NCI-H2081 (cell line): Measurements from ENCODE around the gene TRABD.
"Not testable (repeated sequence)": the region's sequence is repeated elsewhere in the genome, so short reads cannot be mapped to it uniquely, and the experiment has no call there.

Experiments
- DNase-seq, 2 experiments: peaks; one replicate each; lab custom pipeline; 2025; lab: John Stamatoyannopoulos, UW

Gene TRABD

DNA sequence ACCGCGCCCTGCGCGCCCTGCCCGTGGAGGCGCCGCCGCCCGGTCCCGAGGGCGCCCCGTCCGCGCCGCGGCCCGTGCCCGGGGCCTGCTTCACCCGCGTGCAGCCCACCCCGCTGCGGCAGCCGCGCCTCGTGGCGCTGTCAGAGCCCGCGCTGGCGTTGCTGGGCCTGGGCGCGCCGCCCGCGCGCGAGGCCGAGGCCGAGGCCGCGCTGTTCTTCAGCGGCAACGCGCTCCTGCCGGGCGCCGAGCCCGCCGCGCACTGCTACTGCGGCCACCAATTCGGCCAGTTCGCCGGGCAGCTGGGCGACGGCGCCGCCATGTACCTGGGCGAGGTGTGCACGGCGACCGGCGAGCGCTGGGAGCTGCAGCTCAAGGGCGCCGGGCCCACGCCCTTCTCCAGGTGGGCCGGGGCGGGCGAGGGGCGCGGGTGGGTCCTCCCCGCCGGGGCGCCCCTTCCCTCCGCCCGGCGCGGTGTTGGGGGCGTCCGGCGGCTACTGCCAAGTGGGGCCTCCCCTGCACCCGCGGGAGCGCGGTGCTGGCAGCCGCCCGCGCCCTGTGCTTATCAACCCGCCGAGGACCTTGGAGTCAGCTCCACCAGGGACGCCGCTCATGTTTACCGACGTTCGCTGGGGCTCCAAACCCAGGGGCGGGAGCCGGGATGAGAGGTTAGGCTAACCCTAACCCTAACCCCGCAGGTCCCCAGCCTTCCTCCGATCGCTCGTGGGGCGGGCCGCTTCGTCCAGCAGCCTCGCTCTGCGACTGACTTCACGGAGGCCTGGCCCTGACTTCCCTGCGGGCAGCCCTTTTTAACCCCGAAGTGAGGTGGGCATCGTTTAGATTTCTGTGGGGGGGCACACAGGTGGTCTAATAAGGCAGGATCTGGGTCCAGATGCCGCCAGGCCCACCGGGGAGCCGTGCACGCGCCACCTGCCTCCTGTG lies 15.7 kb downstream of the TRABD start:
- DNase-seq = no peak

DNA sequence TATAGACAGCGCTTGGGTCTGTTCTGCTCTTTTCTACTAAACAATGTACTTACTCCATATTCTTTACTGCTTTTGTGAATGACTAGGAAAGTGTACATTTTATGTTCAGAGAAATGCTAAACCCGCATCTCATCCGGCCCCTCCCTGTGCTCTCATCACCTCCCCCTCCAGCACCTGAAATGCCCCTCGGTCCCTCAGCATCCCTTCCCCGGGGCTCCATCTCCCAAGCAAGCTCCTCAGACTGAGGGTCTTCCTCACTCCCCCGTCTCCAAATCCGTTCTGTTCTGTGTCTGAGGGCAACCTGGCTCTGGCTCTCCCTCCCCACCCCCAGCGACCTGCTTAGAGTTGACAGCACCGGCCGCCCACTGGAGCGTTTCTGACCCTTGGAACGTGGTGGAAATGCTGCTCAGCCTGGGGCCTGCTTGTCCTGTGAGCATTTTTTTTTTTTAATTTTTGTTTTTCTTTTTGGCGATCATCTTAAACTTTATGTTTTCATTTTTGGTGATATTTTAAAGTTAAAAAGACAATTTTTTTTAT lies 16.5 kb downstream of the TRABD start:
- DNase-seq = no peak

- no peak for DNase-seq
Observed at GRCh38 chr22:50203288-50203687, 17.6 kb downstream of the TRABD start.

- DNase-seq = no peak
Observed at GRCh38 chr22:50204571-50204970, 18.9 kb downstream of the TRABD start.

DNA sequence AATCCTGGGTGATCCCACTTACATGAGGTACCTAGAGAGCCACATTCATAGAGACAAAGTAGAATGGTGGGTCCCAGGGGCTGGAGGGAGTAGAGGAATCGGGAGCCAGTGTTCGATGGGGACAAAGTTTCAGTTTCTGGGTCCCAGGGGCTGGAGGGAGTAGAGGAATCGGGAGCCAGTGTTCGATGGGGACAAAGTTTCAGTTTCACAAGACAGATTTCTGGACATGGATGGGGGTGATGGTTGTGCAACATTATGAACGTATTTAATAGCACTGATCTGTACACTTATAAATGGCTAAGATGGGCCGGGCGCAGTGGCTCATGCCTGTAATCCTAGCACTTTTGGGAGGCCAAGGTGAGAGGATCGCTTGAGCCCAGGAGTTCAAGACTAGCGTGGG lies 19.3 kb downstream of the TRABD start:
- DNase-seq = not testable (repeated sequence)

GRCh38 chr22:50205781-50206569 lies 20.3 kb downstream of the TRABD start:
- no peak for DNase-seq

GRCh38 chr22:50206599-50206998 lies 20.9 kb downstream of the TRABD start:
- no peak for DNase-seq

DNA sequence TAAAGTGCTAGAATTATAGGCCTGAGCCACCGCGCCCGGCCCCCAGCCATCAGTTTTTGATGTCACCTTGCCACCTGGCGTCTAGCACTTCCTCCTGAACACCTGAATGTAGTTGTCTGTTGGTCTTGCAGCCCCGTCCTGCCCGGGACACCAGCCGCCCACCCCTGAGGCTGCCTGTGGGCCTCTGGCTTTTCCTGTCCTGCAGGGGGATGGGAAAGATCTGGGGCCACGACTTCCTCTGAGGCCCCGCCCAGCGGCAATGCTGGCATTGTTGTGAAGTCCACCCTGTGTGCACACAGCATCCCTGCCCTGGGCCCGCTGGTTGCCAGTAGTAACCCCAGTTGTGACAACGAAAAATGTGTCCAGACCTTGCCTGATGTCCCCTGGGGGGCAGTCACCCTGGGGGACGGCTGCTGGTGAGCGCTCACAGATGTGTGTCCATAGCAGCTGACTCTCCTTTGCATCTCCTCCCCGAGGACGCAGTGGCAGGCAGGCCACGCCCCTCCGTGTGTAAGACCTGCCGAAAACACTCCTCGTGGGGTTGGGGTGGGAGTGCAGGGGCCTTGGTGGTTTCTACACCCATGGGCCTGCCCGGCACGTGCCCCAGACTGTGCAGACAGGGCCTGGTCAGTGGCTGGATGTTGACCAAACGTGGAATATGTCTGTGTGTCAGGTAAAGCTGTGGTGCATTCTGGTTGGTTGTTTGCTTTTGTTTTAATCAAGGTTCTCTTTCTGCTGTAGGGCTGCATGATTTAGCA lies 21.8 kb downstream of the TRABD start:
- no peak for DNase-seq

DNA sequence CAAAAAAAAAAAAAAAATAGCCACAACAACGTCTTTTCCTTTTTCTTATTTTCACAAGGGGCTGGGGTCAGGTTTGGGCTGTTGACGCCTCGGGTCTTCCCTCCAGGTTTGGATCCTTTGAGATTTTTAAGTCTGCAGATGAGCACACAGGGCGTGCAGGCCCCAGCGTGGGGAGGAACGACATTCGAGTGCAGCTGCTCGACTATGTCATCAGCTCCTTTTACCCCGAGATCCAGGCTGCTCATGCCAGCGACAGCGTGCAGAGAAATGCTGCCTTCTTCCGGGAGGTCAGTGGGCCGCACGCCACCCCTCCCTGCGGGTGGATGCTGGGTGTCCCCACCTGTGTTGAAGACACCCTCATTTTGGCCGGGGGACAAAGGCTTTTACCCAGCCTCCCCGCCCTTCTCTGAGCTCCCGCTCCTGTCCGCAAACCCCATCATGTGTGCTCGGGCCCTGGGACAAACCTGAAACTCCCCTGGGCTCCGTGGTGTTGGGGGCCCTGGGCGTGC lies 22.8 kb downstream of the TRABD start:
- no peak for DNase-seq

- no peak for DNase-seq
Observed at GRCh38 chr22:50208939-50209892, 23.5 kb downstream of the TRABD start.

GRCh38 chr22:50209893-50210292 lies 24.2 kb downstream of the TRABD start:
- peak; percentile 30 to 40 for DNase-seq

DNA sequence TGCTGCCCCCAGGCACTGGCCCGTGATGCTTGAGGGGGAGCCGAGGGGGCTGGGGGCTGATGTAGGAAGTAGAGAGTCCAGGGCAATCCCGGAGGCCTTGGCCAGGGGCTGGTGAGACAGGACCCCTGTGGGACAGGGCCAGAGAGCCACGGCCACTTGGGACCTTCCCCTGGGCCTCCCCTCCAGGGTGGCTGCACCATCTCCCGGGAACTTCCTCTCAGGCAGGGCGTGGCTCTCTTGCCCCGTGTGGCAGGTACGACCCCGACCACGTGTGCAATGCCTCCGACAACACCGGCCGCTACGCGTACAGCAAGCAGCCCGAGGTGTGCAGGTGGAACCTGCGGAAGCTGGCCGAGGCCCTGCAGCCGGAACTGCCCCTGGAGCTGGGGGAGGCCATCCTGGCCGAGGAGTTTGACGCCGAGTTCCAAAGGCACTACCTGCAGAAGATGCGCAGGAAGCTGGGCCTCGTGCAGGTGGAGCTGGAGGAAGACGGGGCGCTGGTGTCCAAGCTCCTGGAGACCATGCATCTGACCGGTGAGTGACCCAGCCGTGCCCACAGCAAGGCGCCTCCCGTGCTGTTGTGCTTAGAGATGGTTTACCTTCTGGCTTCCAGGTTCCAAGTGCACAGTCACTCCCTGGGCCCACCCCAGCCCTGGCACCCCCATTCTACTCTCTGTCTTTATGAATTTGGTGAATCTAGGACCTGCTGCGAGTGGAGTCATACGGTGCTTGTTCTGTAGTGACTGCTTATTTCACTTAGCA lies 24.8 kb downstream of the TRABD start:
- no peak for DNase-seq

DNA sequence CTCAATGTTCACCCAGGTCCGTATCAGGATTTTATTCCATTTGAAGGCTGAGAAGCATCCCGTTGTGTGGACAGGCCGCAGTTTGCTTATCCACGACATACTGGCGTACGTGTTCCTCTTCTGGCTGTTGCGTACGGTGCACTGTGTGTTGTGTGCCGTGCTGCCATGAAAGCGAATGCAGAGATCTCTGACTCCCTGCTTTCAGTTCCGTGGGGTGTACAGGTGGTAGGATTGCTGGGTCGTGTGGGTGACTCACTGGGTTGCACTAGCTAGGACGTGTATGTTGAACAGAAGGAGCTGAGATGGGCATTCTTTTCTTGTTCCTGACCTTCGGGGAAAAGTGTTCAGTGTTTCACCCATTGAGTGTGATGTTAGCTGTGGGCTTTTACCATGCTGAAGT lies 25.4 kb downstream of the TRABD start:
- DNase-seq = no peak

DNA sequence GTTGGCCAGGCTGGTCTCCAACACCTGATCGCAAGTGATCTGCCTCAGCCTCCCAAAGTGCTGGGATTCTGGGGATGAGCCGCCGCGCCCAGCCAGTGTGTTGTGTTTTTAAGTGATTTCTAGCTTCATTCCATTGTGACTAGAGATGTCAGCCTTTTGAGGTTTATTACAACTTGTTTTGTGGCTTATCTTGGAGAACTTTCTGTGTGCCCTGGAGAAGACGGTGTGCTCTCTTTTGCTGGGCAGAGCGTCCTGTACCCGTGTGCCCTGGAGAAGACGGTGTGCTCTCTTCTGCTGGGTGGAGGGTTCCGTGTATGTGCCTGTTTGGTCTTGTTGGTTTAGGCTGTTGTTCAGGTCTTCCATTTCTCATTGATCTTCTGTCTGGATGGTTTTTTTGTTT lies 27.6 kb downstream of the TRABD start:
- no peak for DNase-seq

- no peak for DNase-seq
Observed at GRCh38 chr22:50215297-50216054, 29.8 kb downstream of the TRABD start.

GRCh38 chr22:50216055-50216683 lies 30.5 kb downstream of the TRABD start:
- no peak for DNase-seq

- DNase-seq = no peak
Observed at GRCh38 chr22:50216684-50217520, 31.2 kb downstream of the TRABD start.
